GM23338 (cell line): ENCODE data around the gene MLLT10. TPM values are rescaled to one million over a fixed set of nuclear protein-coding genes. Genes with fewer than 3 reads are reported as not detected.
A peak's percentile ranks its signal among the peaks of the same experiment; 100 is the strongest.

Experiments used
- ATAC-seq: fragments of 200-7000 bp; cut with Tn5 transposase; 3 replicates; pipeline ENCODE4 v1.9.1; 2020
- DNase-seq: peaks from one replicate; pipeline ENCODE4 v3.0.0-alpha.2; 2015; ENCODE audit warnings: low spot score
- H2AFZ ChIP-seq: fragments of 200-600 bp; sonication (generic); 2 replicates; pipeline ENCODE4 v1.8.0; 2016; ENCODE audit warnings: antibody characterized with exemption, mild to moderate bottlenecking, moderate library complexity
- H3F3A ChIP-seq: fragments of 200-600 bp; sonication (generic); replicated peaks from 2 replicates; pipeline ENCODE4 v1.8.0; 2017; ENCODE audit warnings: antibody characterized with exemption, mixed run types, low read depth
- H3K27ac ChIP-seq: fragments of 200-600 bp; sonication (generic); 2 replicates; pipeline ENCODE4 v1.6.1; 2016; ENCODE audit warnings: low read depth
- H3K27me3 ChIP-seq: fragments of 200-600 bp; sonication (generic); 2 replicates; pipeline ENCODE4 v1.8.0; 2016; ENCODE audit warnings: mild to moderate bottlenecking, mixed run types, moderate library complexity; ENCODE audit not compliant: insufficient read depth
- H3K36me3 ChIP-seq: fragments of 200-600 bp; sonication (generic); 2 replicates; pipeline ENCODE4 v1.8.0; 2016; ENCODE audit warnings: mild to moderate bottlenecking; ENCODE audit not compliant: insufficient read depth
- H3K4me1 ChIP-seq: fragments of 200-600 bp; sonication (generic); 2 replicates; pipeline ENCODE4 v1.8.0; 2016; ENCODE audit warnings: mild to moderate bottlenecking, moderate library complexity; ENCODE audit not compliant: insufficient read depth
- H3K4me2 ChIP-seq: fragments of 200-600 bp; sonication (generic); 2 replicates; pipeline ENCODE4 v1.7.1; 2017; ENCODE audit warnings: mixed run types
- H3K4me3 ChIP-seq: fragments of 200-600 bp; sonication (generic); 2 replicates; pipeline ENCODE4 v1.6.1; 2016; ENCODE audit warnings: mixed run types
- H3K79me2 ChIP-seq: fragments of 200-600 bp; sonication (generic); replicated peaks from 2 replicates; pipeline ENCODE4 v1.8.0; 2017; ENCODE audit warnings: mild to moderate bottlenecking; ENCODE audit not compliant: insufficient read depth
- H3K9me2 ChIP-seq: fragments of 200-600 bp; sonication (generic); 2 replicates; pipeline ENCODE4 v1.8.0; 2017; ENCODE audit not compliant: insufficient read depth
- H4K20me1 ChIP-seq: fragments of 200-600 bp; sonication (generic); replicated peaks from 2 replicates; pipeline ENCODE4 v1.8.0; 2017; ENCODE audit warnings: mild to moderate bottlenecking; ENCODE audit not compliant: insufficient read depth
- H3K27ac Mint-ChIP-seq: 2 replicates; pipeline ENCODE4 v1.8.0; 2020; ENCODE audit warnings: inconsistent platforms, mild to moderate bottlenecking, moderate library complexity, mixed read lengths
- H3K27me3 Mint-ChIP-seq: 3 replicates; pipeline ENCODE4 v1.8.0; 2022; ENCODE audit warnings: low read depth, mild to moderate bottlenecking, moderate library complexity, mixed read lengths, inconsistent platforms; ENCODE audit not compliant: insufficient read depth, poor library complexity
- H3K36me3 Mint-ChIP-seq: 3 replicates; pipeline ENCODE4 v1.8.0; 2021; ENCODE audit warnings: low read depth, mild to moderate bottlenecking, inconsistent platforms, moderate library complexity, mixed read lengths
- H3K4me1 Mint-ChIP-seq: 3 replicates; pipeline ENCODE4 v1.8.0; 2020; ENCODE audit warnings: mild to moderate bottlenecking, inconsistent platforms, mixed read lengths
- H3K4me3 Mint-ChIP-seq: 3 replicates; pipeline ENCODE4 v1.8.0; 2021; ENCODE audit warnings: moderate library complexity, mild to moderate bottlenecking, inconsistent platforms, mixed read lengths
- H3K9me3 Mint-ChIP-seq: 3 replicates; pipeline ENCODE4 v1.8.0; 2020; ENCODE audit warnings: moderate library complexity, mild to moderate bottlenecking, inconsistent platforms, mixed read lengths
- ETS1 ChIP-seq: IDR thresholded peaks from 2 replicates; pipeline ENCODE4 v1.6.1; 2016; ENCODE audit warnings: antibody characterized with exemption
- EZH2 ChIP-seq: fragments of 200-600 bp; sonication (generic); IDR thresholded peaks from one replicate; pipeline ENCODE4 v1.8.0; 2017; ENCODE audit warnings: antibody characterized with exemption, mild to moderate bottlenecking, low read depth; ENCODE audit not compliant: unreplicated experiment
- EZH2phosphoT487 ChIP-seq: fragments of 200-600 bp; sonication (generic); IDR thresholded peaks from one replicate; pipeline ENCODE4 v1.8.1; 2018; ENCODE audit warnings: antibody characterized with exemption; ENCODE audit not compliant: unreplicated experiment
- NANOG ChIP-seq: IDR thresholded peaks from 2 replicates; pipeline ENCODE4 v1.6.1; 2016; ENCODE audit warnings: antibody characterized with exemption, borderline replicate concordance
- STAT1 ChIP-seq: IDR thresholded peaks from one replicate; pipeline ENCODE4 v1.6.1; 2016; ENCODE audit warnings: antibody characterized with exemption; ENCODE audit not compliant: unreplicated experiment
- ZNF114 ChIP-seq: fragments of 250-450 bp; sonication (Bioruptor Pico); IDR thresholded peaks from 2 replicates; pipeline ENCODE4 v1.5.0; 2020; ENCODE audit warnings: mild to moderate bottlenecking, moderate library complexity
- ZNF331 ChIP-seq: fragments of 250-450 bp; sonication (Bioruptor Pico); IDR thresholded peaks from 2 replicates; pipeline ENCODE4 v1.5.0; 2020; ENCODE audit warnings: low read depth, mild to moderate bottlenecking, moderate library complexity
- polyA plus RNA-seq: library from polyadenylated mRNA; unstranded; fragments of >200 nt; fragmentation: Nextera tagmentation; extraction: Ambion mirVana; gene quantifications from 2 replicates; pipeline ENCODE4 v1.2.1, GENCODE V29; 2016
- total RNA-seq: library from RNA; depleted of rRNA; stranded (reverse); fragments of >200 nt; shearing (Covaris generic); gene quantifications from 2 replicates; pipeline ENCODE4 v1.2.3, GENCODE V29; 2014
- TF ChIP-seq, protein P1 (sequence below): IDR thresholded peaks from one replicate; pipeline ENCODE4 v1.6.1; 2018; ENCODE audit warnings: antibody characterized with exemption; ENCODE audit not compliant: unreplicated experiment
- TF ChIP-seq, protein P2 (sequence below), 2 experiments: fragments of 200-600 bp in 1 of 2; sonication (generic) in 1 of 2; conservative IDR thresholded peaks; 2 replicates each; pipeline versions ENCODE4 v1.5.1 to v1.6.1; 2016 to 2017; ENCODE audit warnings: antibody characterized with exemption in 2 of 2, low read depth in 2 of 2, mild to moderate bottlenecking in 2 of 2, moderate library complexity in 1 of 2

MLLT10 gene
- total and polyA plus RNA-seq, 2 experiments from 2014 or later = 28.8 to 55.4 TPM

- TF ChIP-seq ETS1 = no peak
- TF ChIP-seq NANOG = no peak
- TF ChIP-seq, protein P1, sequence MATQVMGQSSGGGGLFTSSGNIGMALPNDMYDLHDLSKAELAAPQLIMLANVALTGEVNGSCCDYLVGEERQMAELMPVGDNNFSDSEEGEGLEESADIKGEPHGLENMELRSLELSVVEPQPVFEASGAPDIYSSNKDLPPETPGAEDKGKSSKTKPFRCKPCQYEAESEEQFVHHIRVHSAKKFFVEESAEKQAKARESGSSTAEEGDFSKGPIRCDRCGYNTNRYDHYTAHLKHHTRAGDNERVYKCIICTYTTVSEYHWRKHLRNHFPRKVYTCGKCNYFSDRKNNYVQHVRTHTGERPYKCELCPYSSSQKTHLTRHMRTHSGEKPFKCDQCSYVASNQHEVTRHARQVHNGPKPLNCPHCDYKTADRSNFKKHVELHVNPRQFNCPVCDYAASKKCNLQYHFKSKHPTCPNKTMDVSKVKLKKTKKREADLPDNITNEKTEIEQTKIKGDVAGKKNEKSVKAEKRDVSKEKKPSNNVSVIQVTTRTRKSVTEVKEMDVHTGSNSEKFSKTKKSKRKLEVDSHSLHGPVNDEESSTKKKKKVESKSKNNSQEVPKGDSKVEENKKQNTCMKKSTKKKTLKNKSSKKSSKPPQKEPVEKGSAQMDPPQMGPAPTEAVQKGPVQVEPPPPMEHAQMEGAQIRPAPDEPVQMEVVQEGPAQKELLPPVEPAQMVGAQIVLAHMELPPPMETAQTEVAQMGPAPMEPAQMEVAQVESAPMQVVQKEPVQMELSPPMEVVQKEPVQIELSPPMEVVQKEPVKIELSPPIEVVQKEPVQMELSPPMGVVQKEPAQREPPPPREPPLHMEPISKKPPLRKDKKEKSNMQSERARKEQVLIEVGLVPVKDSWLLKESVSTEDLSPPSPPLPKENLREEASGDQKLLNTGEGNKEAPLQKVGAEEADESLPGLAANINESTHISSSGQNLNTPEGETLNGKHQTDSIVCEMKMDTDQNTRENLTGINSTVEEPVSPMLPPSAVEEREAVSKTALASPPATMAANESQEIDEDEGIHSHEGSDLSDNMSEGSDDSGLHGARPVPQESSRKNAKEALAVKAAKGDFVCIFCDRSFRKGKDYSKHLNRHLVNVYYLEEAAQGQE = no peak
- TF ChIP-seq ZNF331 (CRISPR knock-in tag) = no peak
- TF ChIP-seq ZNF114 (CRISPR knock-in tag) = no peak
- TF ChIP-seq EZH2 = no peak
- TF ChIP-seq, protein P2, sequence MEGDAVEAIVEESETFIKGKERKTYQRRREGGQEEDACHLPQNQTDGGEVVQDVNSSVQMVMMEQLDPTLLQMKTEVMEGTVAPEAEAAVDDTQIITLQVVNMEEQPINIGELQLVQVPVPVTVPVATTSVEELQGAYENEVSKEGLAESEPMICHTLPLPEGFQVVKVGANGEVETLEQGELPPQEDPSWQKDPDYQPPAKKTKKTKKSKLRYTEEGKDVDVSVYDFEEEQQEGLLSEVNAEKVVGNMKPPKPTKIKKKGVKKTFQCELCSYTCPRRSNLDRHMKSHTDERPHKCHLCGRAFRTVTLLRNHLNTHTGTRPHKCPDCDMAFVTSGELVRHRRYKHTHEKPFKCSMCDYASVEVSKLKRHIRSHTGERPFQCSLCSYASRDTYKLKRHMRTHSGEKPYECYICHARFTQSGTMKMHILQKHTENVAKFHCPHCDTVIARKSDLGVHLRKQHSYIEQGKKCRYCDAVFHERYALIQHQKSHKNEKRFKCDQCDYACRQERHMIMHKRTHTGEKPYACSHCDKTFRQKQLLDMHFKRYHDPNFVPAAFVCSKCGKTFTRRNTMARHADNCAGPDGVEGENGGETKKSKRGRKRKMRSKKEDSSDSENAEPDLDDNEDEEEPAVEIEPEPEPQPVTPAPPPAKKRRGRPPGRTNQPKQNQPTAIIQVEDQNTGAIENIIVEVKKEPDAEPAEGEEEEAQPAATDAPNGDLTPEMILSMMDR (conservative IDR thresholded peaks at IDR 0.05; ENCODE audit: low read depth in 2 of 2) = no peak
- TF ChIP-seq EZH2phosphoT487 = no peak
Observed at GRCh38 chr10:21670391-21670790, 136.4 kb downstream of the MLLT10 start (continued).

- H2AFZ ChIP-seq = no peak overlapping the region
- no peak for DNase-seq
- Mint-ChIP-seq H3K27me3 (no peaks in the 10 kb centered on the region), H3K4me1 (peaks cover 15% of the 10 kb centered on the region; the same call in 2 of the 3 replicates), H3K9me3 (no peaks in the 10 kb centered on the region), H3K4me3 (no peak overlapping the region), H3K27ac (no peak overlapping the region), H3K36me3 (peaks cover 6% of the 10 kb centered on the region; the same call in 1 of the 3 replicates)
- H3K27me3 ChIP-seq = no peaks in the 10 kb centered on the region
- no peak; the same call in 2 of the 3 replicates for ATAC-seq
- no peaks in the 10 kb centered on the region for H4K20me1 ChIP-seq
- H3K4me2 ChIP-seq = no peak overlapping the region
- no peak overlapping the region for H3K4me3 ChIP-seq
- H3K79me2 ChIP-seq = peaks cover 24% of the 10 kb centered on the region
- H3K4me1 ChIP-seq = no peaks in the 10 kb centered on the region
- H3K36me3 ChIP-seq = no peaks in the 10 kb centered on the region; the same call in 1 of the 2 replicates
- H3F3A ChIP-seq = no peaks in the 10 kb centered on the region
- peak overlapping the region; percentile 72 for H3K27ac ChIP-seq
- no peaks in the 10 kb centered on the region for H3K9me2 ChIP-seq
- TF ChIP-seq ZNF114 (CRISPR knock-in tag) (no peak), STAT1 (no peak)
- TF ChIP-seq, protein P1 = no peak
Observed at GRCh38 chr10:21673668-21674067, 139.6 kb downstream of the MLLT10 start.
